HEK293 (cell line): ENCODE data around the gene SLC7A4.

ENCODE experiments used
- CTCF ChIA-PET: fragments of 350-600 bp; formaldehyde crosslinking; extraction: SDS; loops from one replicate; lab custom pipeline; 2021; ENCODE audit warnings: antibody characterized with exemption; lab: Yijun Ruan, JAX
- POLR2A ChIA-PET: fragments of 300-600 bp; formaldehyde crosslinking; extraction: SDS; loops from one replicate; lab custom pipeline; 2020; ENCODE audit warnings: antibody characterized with exemption, inconsistent platforms; lab: Yijun Ruan, JAX
- H3K27ac ChIP-seq: fragments of 200-500 bp; sonication (Bioruptor generic); 2 replicates; pipeline ENCODE4 v1.5.1; 2014; ENCODE audit warnings: low read depth, low read length, control low read depth, inconsistent platforms; ENCODE audit errors: extremely low read depth
- H3K36me3 ChIP-seq, 2 experiments: fragments of 200-500 bp in 1 of 2; sonication (Bioruptor generic) in 1 of 2; 1 replicate in 1 of 2; 2 replicates in 1 of 2; pipeline ENCODE4 v1.5.1; 2014 to 2017; ENCODE audit warnings: inconsistent platforms in 2 of 2, low read length in 2 of 2; ENCODE audit not compliant: control insufficient read depth in 2 of 2, insufficient read depth in 1 of 2
- H3K4me1 ChIP-seq: fragments of 200-500 bp; sonication (Bioruptor generic); 2 replicates; pipeline ENCODE4 v1.5.1; 2014; ENCODE audit warnings: mild to moderate bottlenecking, low read length, inconsistent platforms; ENCODE audit not compliant: control insufficient read depth, insufficient read depth
- H3K4me3 ChIP-seq: 2 replicates; pipeline ENCODE4 v1.5.1; 2011; ENCODE audit warnings: low read depth, mild to moderate bottlenecking, control low read depth, low read length, moderate library complexity
- H3K9me3 ChIP-seq: fragments of 200-500 bp; sonication (Bioruptor generic); 2 replicates; pipeline ENCODE4 v1.5.1; 2014; ENCODE audit warnings: low read depth, low read length, inconsistent platforms; ENCODE audit not compliant: control insufficient read depth, insufficient read depth
- KLF9 ChIP-seq: fragments of 450-650 bp; formaldehyde crosslinking; IDR thresholded peaks from 2 replicates; pipeline ENCODE4 v1.5.1; 2016; ENCODE audit warnings: missing biosample characterization, missing genetic modification characterization, low read depth
- WT1 ChIP-seq: fragments of 450-650 bp; formaldehyde crosslinking; IDR thresholded peaks from 2 replicates; pipeline ENCODE4 v1.5.1; 2016; ENCODE audit warnings: missing biosample characterization, missing genetic modification characterization
- ZBTB21 ChIP-seq: fragments of 450-650 bp; formaldehyde crosslinking; IDR thresholded peaks from 2 replicates; pipeline ENCODE4 v1.5.1; 2017; ENCODE audit warnings: missing biosample characterization, missing genetic modification characterization
- ZIC2 ChIP-seq: fragments of 450-650 bp; formaldehyde crosslinking; IDR thresholded peaks from 2 replicates; pipeline ENCODE4 v1.5.1; 2016; ENCODE audit warnings: missing biosample characterization, missing genetic modification characterization
- ZNF133 ChIP-seq: fragments of 450-650 bp; formaldehyde crosslinking; IDR thresholded peaks from 2 replicates; pipeline ENCODE4 v1.5.1; 2016; ENCODE audit warnings: missing biosample characterization, missing genetic modification characterization
- ZNF16 ChIP-seq: fragments of 450-650 bp; formaldehyde crosslinking; IDR thresholded peaks from 2 replicates; pipeline ENCODE4 v1.5.1; 2016; ENCODE audit warnings: low read depth, missing biosample characterization, missing genetic modification characterization
- ZNF544 ChIP-seq: fragments of 450-650 bp; formaldehyde crosslinking; IDR thresholded peaks from 2 replicates; pipeline ENCODE4 v1.5.0; 2017; ENCODE audit warnings: missing biosample characterization, missing genetic modification characterization
- ZNF76 ChIP-seq: fragments of 450-650 bp; formaldehyde crosslinking; IDR thresholded peaks from 2 replicates; pipeline ENCODE4; 2016; ENCODE audit warnings: low read depth, missing biosample characterization, missing genetic modification characterization, borderline replicate concordance
- TF ChIP-seq, protein P1 (sequence below): fragments of 450-650 bp; formaldehyde crosslinking; IDR thresholded peaks from 2 replicates; pipeline ENCODE4 v1.5.1; 2016; ENCODE audit warnings: missing biosample characterization, missing genetic modification characterization
- TF ChIP-seq, protein P2 (sequence below): fragments of 450-650 bp; formaldehyde crosslinking; IDR thresholded peaks from 2 replicates; pipeline ENCODE4 v1.5.1; 2016; ENCODE audit warnings: missing biosample characterization, missing genetic modification characterization
- TF ChIP-seq, protein P3 (sequence below): fragments of 450-650 bp; formaldehyde crosslinking; IDR thresholded peaks from 2 replicates; pipeline ENCODE4 v1.5.1; 2016; ENCODE audit warnings: missing biosample characterization, missing genetic modification characterization
- TF ChIP-seq, protein P4 (sequence below): fragments of 450-650 bp; formaldehyde crosslinking; IDR thresholded peaks from 2 replicates; pipeline ENCODE4 v1.5.1; 2016; ENCODE audit warnings: missing biosample characterization, missing genetic modification characterization

SLC7A4 gene

DNA sequence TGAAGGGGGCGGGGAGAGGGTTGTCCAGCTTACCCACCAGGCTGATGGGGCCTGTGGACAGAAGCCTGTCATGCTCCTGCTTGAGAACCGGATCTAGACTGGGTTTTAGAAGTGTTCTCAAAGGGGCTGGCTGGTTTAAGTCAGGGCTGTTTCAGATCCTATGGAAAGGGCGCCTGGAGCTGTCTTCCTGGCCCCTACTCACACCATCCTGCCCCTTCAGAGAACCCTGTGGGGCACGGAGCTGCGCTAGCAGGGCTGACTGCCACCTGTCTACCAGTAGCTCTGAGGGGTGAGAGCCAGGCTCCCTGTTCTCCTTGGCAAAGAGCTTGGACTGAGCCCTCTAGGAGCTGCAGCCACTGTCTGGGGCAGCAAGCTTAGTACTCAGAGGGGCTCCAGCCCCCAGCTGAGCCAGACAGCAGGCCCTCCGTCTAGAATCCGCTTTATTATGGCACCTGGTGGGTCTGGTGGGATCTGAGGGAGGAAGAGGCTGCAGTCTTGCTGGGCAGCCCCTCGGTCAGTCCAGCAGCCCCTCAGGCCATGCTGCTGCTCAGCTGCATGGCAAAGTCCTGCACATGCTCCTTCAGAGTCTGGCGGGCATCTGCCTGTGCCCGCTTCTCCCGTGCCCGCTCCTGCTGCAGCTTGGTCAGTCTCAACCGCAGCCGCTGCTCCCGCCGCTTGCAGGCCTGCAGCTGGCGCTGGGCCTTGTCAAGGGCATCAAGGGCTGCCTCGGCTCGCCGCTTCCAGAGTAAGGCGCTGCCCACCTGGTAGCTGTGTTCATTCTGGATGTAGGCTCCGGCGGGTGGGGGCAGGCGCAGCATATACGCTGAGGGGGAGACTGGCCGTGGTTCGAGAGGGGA, 32.8 kb downstream of the SLC7A4 start:
- no peaks in the 10 kb centered on the region for H3K4me1 ChIP-seq
- peak overlapping the region; percentile 3; the same call in 1 of the 2 replicates for H3K27ac ChIP-seq
- H3K9me3 ChIP-seq = no peaks in the 10 kb centered on the region
- TF ChIP-seq ZNF16 (tag by site-specific recombination) (no peak), ZNF544 (tag by site-specific recombination) (no peak), WT1 (tag by site-specific recombination) (no peak), ZNF133 (tag by site-specific recombination) (no peak), ZBTB21 (tag by site-specific recombination) (no peak), ZIC2 (tag by site-specific recombination) (peak; percentile 69)
- TF ChIP-seq, protein P1, sequence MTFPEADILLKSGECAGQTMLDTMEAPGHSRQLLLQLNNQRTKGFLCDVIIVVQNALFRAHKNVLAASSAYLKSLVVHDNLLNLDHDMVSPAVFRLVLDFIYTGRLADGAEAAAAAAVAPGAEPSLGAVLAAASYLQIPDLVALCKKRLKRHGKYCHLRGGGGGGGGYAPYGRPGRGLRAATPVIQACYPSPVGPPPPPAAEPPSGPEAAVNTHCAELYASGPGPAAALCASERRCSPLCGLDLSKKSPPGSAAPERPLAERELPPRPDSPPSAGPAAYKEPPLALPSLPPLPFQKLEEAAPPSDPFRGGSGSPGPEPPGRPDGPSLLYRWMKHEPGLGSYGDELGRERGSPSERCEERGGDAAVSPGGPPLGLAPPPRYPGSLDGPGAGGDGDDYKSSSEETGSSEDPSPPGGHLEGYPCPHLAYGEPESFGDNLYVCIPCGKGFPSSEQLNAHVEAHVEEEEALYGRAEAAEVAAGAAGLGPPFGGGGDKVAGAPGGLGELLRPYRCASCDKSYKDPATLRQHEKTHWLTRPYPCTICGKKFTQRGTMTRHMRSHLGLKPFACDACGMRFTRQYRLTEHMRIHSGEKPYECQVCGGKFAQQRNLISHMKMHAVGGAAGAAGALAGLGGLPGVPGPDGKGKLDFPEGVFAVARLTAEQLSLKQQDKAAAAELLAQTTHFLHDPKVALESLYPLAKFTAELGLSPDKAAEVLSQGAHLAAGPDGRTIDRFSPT = peak; percentile 47; the same call in 1 of the 2 replicates
- H3K4me3 ChIP-seq = no peak overlapping the region
- peaks cover 0 to 61% of the 10 kb centered on the region in 2 experiments; a peak in 1 of 3 replicates for H3K36me3 ChIP-seq
- ChIA-PET CTCF (interaction anchor here (0.6 to 1.4 kb wide), 5 partner anchors 15 to 647 kb away, joined by 3 to 4 read pairs (median 3); no protein-coding TSS in a partner anchor), POLR2A (interaction anchor here (0.9 to 5.9 kb wide), 7 partner anchors 10 to 114 kb away, joined by 3 to 80 read pairs (median 5); partner anchors contain the start of gene LZTR1)

DNA sequence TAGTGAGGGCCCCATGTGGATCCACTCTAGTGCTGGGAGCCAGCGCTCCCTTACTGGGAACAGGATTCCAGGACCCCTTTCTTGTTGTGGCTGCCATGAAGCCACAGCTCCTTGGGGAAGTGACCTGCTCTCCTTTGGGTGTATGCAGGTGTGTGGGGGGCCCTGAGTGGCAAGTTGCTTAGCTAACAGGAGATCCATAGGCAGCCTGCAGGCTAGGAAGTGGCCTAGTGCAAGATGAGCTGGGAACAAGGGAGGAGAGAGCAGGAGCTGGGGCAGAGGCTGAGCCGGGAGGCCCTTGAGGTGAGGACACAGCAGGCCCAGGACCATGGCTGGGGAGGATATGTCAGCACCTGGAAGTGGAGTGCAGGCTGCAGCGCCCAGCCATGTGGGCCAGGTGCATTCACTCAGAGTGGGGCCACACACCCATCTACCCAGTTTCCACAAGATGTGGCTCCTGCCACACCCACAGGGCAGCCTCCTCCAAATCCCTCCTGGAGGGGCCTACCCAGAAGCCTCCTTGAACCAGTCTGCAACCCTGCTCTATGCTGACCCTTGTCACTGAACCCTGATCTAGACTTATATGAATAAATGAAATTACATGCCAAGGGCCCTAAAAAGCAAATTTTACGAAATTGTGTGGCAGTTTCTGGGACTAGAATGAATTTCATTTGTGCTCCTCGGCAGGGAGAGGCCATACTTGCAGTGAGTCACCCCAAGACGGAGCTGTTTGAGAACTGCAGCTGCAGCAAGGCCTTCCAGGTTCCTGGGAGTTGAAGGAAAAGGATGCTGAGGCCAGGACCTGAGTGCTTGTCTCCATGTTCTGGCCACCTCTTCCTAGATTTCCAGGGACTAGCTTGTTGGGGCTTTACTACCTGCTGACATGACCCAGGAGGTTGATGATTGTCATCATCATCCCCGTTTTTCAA, 33.7 kb downstream of the SLC7A4 start:
- H3K9me3 ChIP-seq = no peaks in the 10 kb centered on the region
- ChIA-PET POLR2A (interaction anchor here (0.6 to 5.9 kb wide), 8 partner anchors 9 to 142 kb away, joined by 3 to 80 read pairs (median 4); partner anchors contain the start of gene LZTR1), CTCF (interaction anchor here (0.6 to 1.4 kb wide), 5 partner anchors 14 to 648 kb away, joined by 3 to 4 read pairs (median 3); no protein-coding TSS in a partner anchor)
- H3K4me1 ChIP-seq = no peaks in the 10 kb centered on the region
- no peak overlapping the region for H3K4me3 ChIP-seq
- TF ChIP-seq ZNF76 (tag by site-specific recombination) = 0 out of 2 replicates have a peak, but pooled peaks have one; percentile 23
- peak; percentile 58 for TF ChIP-seq KLF9 (tag by site-specific recombination)
- TF ChIP-seq, protein P2, sequence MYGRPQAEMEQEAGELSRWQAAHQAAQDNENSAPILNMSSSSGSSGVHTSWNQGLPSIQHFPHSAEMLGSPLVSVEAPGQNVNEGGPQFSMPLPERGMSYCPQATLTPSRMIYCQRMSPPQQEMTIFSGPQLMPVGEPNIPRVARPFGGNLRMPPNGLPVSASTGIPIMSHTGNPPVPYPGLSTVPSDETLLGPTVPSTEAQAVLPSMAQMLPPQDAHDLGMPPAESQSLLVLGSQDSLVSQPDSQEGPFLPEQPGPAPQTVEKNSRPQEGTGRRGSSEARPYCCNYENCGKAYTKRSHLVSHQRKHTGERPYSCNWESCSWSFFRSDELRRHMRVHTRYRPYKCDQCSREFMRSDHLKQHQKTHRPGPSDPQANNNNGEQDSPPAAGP = 0 out of 2 replicates have a peak, but pooled peaks have one; percentile 23
- TF ChIP-seq, protein P3, sequence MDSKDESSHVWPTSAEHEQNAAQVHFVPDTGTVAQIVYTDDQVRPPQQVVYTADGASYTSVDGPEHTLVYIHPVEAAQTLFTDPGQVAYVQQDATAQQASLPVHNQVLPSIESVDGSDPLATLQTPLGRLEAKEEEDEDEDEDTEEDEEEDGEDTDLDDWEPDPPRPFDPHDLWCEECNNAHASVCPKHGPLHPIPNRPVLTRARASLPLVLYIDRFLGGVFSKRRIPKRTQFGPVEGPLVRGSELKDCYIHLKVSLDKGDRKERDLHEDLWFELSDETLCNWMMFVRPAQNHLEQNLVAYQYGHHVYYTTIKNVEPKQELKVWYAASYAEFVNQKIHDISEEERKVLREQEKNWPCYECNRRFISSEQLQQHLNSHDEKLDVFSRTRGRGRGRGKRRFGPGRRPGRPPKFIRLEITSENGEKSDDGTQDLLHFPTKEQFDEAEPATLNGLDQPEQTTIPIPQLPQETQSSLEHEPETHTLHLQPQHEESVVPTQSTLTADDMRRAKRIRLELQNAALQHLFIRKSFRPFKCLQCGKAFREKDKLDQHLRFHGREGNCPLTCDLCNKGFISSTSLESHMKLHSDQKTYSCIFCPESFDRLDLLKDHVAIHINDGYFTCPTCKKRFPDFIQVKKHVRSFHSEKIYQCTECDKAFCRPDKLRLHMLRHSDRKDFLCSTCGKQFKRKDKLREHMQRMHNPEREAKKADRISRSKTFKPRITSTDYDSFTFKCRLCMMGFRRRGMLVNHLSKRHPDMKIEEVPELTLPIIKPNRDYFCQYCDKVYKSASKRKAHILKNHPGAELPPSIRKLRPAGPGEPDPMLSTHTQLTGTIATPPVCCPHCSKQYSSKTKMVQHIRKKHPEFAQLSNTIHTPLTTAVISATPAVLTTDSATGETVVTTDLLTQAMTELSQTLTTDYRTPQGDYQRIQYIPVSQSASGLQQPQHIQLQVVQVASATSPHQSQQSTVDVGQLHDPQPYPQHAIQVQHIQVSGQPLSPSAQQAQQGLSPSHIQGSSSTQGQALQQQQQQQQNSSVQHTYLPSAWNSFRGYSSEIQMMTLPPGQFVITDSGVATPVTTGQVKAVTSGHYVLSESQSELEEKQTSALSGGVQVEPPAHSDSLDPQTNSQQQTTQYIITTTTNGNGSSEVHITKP (tag by site-specific recombination) = no peak
- TF ChIP-seq, protein P4, sequence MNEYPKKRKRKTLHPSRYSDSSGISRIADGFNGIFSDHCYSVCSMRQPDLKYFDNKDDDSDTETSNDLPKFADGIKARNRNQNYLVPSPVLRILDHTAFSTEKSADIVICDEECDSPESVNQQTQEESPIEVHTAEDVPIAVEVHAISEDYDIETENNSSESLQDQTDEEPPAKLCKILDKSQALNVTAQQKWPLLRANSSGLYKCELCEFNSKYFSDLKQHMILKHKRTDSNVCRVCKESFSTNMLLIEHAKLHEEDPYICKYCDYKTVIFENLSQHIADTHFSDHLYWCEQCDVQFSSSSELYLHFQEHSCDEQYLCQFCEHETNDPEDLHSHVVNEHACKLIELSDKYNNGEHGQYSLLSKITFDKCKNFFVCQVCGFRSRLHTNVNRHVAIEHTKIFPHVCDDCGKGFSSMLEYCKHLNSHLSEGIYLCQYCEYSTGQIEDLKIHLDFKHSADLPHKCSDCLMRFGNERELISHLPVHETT (tag by site-specific recombination) = no peak
- peaks cover 0 to 70% of the 10 kb centered on the region in 2 experiments; a peak in 1 of 3 replicates for H3K36me3 ChIP-seq
- no peak overlapping the region for H3K27ac ChIP-seq
